NCI-H1436 (cell line): ENCODE results near the gene MEI1.
"Not testable (repeated sequence)": the region's sequence is repeated elsewhere in the genome, so short reads cannot be mapped to it uniquely, and the experiment has no call there.

Experiments
- DNase-seq: peaks from one replicate; lab custom pipeline; 2025; lab: John Stamatoyannopoulos, UW

Gene MEI1

DNA sequence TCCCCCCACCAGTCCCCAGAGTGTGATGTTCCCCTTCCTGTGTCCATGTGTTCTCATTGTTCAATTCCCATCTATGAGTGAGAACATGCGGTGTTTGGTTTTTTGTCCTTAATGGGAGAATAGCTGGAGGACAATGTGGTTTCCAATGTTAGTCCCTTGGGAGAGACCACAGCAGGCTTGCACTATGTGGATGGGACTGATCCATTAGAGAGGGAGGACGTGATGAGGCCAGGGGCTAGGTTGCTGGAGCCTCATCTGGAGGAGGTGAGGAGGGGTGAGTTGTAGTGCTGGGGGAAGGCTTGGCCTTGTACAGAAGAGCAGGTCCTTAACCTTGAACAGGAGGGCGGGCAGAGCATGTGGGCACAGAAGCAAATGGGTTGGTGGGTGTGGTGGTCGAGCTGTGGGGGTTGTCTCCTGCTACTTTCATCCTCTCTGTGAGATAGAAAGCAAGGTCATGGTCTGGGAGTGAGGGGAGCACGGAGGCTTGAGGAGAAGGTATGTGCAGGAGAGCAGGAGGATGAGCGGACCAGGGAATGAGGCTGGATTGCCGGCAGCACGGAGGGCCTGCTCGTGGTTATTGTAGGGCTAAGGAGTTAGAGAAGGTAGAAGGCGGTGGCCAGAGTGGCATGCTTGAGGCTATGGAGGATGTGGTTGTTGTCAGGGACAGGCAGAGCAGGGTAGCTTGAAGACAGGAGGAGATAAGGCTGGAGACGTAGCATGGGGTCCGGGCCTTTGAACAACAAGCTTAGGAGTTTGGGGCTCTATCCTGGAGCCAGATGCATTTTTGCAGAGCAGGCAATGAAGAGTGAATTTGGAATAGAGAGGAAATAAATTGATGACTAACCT lies 122.4 kb downstream of the MEI1 start:
- no peak for DNase-seq

DNA sequence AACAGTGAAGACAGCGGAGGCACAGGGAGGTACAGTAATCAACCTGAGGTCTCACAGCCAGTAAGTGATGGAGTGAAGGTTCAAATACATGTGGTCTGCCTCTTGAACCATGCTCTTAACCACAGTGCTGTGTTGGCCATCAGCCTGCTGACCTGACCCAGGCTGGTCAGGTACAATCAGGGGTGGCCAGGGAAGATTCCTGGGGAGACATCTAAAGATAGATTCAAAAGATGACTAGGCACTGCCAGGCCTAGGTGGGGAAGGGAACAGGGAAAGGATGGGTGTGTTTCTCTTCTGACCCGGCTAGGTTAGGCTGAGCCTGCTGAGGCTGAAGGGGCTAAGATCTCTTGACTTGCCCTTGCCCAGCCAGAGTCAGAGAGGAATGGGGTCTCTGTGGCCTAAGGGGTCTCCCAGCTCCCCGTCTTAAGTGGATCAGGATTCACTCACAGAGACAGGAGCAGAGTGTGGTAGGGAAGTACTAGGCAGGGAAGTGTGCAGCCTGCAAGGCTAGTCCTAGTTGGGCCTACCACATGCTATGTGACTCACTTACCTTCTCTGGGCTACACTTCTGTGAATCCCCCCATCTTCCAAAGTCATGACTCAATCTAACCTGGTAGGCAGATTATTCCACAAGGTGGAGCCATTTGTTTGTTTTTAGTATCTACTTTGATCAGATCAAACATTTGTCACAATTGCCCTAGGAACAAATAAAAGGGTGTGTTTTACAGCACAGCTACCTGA lies 123.2 kb downstream of the MEI1 start:
- DNase-seq: peak; percentile 65

DNA sequence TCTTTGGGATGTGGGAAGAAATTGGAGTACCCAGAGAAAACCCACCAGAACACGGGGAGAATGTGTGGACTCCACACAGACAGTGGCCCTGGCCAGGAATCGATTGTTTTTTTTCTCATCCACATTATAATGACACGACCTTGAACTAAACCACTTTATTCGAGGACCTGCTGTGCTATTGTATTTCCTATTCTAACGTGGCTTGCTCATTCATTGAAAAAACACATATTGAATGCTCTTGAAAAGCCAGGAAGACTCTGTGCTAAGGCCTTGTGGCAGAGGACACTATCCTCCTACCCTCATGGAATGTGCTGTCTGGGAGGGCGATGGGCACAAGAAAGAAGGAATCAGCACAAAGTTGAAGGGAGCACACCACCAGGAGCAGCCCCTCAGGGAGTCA lies 124.5 kb downstream of the MEI1 start:
- DNase-seq: no peak

DNA sequence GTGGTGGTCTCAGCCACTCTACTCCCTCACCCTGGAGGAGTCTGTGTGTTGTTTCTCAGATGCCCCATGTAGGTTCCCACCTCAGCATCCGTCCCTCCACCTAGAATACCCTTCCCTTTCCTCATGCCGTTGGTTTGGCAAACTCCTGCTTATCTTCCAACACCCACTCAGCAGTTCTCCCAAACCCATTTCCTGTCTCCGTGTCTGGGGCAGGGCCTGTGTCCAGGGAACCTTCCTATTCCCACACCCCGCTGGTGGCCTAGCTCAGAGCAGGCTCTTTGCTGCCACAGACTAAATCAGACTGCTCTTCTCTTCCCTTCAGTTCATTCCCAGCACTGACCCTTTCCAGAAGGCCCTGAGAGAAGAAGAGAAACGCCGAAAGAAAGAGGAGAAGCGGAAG lies 126.1 kb downstream of the MEI1 start:
- no peak for DNase-seq

DNA sequence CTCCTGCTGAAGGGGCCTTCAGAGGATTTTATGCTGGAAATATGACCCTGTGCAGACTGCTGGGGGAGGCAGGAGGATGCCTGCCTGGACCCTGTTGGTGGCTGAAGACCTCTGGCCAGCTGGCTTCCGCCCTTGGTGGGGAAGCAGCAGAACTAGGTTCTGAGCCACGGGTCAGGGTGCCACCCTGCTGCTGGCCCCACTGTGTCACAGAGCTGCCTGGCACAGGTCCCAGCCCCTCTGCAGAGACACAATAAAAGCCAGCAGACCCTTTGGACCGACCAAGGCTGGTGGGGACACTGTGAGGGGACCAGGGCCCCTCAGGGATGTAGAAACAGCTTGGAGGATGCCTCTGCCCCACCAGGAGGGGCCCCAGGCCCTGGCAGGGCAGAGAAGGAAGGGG lies 126.7 kb downstream of the MEI1 start:
- no peak for DNase-seq

GRCh38 chr22:41826430-41827383 lies 127.4 kb downstream of the MEI1 start:
- no peak for DNase-seq

GRCh38 chr22:41827671-41828070 lies 128.4 kb downstream of the MEI1 start:
- no peak for DNase-seq

DNA sequence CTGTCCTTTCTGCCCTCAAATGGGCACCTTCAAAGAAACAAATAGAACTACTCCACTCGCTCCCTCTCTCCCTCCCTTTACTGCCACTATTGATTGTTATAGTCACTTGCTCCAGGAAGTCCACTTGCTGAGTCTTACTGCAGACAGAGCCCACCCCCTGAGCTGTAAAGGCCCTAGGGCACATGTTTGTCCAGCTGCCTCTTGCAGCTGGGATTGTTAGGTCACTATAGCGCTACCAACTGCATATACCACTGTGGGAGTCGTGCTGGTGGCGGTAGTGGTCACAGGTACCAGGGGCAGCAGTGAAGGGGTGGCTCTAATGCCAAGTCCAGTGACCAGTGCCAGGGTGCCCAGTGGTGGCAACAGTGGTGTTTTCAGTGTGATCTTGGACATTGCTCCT lies 129.2 kb downstream of the MEI1 start:
- DNase-seq: no peak

GRCh38 chr22:41830174-41830573 lies 130.9 kb downstream of the MEI1 start:
- no peak for DNase-seq

GRCh38 chr22:41831383-41831782 lies 132.1 kb downstream of the MEI1 start:
- no peak for DNase-seq

- DNase-seq: no peak
These were observed 132.7 kb downstream of the MEI1 start for GRCh38 chr22:41831828-41832552.

DNA sequence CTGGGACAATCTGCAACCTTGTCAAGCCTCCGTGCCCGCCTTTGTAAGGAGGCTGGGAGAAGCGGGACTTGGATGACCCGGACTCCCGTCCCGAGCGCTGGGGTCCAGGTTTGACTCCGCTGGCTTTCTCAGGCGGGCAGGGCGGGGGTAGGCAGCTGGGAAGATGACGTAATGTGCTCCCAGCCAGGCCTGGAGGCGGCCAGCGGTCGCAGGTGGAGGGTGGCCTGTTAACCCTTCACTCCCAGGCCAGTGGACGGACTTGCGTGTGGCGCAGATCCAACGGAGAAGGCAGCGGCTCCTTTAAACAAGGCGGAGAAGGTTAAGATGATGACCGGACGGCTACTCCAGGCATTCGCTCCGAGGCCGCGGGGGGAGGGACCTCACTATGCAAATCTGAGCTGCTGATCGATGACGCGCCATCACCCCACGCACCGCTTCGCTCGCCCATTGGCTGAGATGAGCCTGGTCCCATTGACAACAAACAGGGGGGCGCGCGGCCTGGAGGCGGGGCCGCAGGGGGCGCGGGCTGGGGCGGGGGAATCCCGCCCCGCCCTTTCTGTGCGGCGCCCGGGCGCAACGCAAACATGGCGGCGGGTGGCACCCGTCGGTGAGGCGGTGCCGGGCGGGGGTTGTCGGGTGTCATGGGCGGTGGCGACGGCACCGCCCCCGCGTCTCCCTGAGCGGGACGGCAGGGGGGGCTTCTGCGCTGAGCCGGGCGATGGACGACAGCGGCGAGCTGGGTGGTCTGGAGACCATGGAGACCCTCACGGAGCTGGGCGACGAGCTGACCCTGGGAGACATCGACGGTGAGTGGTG lies 133.5 kb downstream of the MEI1 start, which contains the start of gene SREBF2:
Gene SREBF2 (plus strand): TSS at position 553 of the 816 bp plus-strand sequence. CDS start 166 bp downstream, at position 719.
- DNase-seq: peak; percentile 98

- no peak for DNase-seq
These were observed 134.2 kb downstream of the MEI1 start for GRCh38 chr22:41833369-41834004.

GRCh38 chr22:41834005-41834944 lies 135.0 kb downstream of the MEI1 start:
- DNase-seq: no peak

DNA sequence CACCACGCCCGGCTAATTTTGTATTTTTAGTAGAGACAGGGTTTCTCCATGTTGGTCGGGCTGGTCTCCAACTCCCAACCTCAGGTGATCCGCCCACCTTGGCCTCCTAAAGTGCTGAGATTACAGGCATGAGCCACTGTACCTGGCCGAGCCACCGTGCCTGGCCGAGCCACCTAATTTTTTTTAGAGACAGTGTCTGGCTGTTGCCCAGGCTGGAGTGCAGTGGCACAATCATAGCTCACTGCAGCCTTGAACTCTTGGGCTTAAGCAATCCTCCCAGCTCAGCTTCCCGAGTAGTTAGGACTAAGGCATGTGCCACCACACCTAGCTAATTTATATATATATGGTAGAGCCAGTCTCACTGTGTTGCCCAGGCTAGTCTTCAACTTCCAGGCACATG lies 136.2 kb downstream of the MEI1 start:
- not testable (repeated sequence) for DNase-seq

DNA sequence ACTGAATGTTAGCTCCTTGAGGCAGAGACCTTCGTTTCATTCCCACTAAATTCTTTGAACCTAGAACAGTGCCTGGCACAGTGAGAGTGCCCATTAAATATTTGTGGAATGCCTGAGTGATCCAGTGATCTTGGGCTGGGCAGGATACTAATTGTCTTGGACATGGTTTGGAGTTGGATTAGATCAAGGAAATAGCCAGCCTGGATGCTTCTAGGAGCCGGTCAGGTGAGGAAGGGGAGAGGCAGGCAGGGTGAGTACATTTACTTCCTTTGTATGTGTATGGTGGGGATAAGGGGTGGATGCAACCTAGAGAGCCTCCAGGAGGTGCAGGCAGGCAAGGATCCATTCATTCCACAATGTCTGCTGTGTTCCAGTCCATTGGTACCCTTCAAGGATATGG lies 137.2 kb downstream of the MEI1 start:
- no peak for DNase-seq

GRCh38 chr22:41838842-41839618 lies 139.7 kb downstream of the MEI1 start:
- no peak for DNase-seq

GRCh38 chr22:41840216-41840615 lies 140.9 kb downstream of the MEI1 start:
- DNase-seq: no peak
